GM12872 (cell line): ENCODE measurements around the gene BLOC1S5.

Source experiments
- CTCF ChIP-seq: IDR thresholded peaks from 3 replicates; pipeline ENCODE4 v1.5.1; 2011; ENCODE audit warnings: low read depth, mild to moderate bottlenecking, low read length, moderate library complexity; ENCODE audit not compliant: insufficient read depth

The BLOC1S5 gene

GRCh38 chr6:8080362-8081151, 16.4 kb upstream of the BLOC1S5 start:
- no peak for TF ChIP-seq CTCF

GRCh38 chr6:8079126-8079525, 14.9 kb upstream of the BLOC1S5 start:
- no peak for TF ChIP-seq CTCF

- no peak for TF ChIP-seq CTCF
Measured at GRCh38 chr6:8077991-8078390, 13.8 kb upstream of the BLOC1S5 start.

GRCh38 chr6:8075704-8076103, 11.5 kb upstream of the BLOC1S5 start:
- no peak for TF ChIP-seq CTCF

- TF ChIP-seq CTCF: no peak
Measured at GRCh38 chr6:8075185-8075584, 11.0 kb upstream of the BLOC1S5 start.

- no peak for TF ChIP-seq CTCF
Measured at GRCh38 chr6:8074213-8074612, 10.0 kb upstream of the BLOC1S5 start.

GRCh38 chr6:8073758-8074157, 9.6 kb upstream of the BLOC1S5 start:
- TF ChIP-seq CTCF: no peak
